HG03159 (cell line): ENCODE measurements around the gene CASKIN2.

Experiments used
- ATAC-seq: cut with Tn5 transposase; IDR thresholded peaks from one replicate; pipeline ENCODE4 v1.9.1; 2021; ENCODE audit warnings: mild to moderate bottlenecking, moderate library complexity; ENCODE audit not compliant: unreplicated experiment

CASKIN2 gene

GRCh38 chr17:75547091-75547490, 31.8 kb upstream of the CASKIN2 start:
- ATAC-seq: no peak

GRCh38 chr17:75546181-75546580, 30.8 kb upstream of the CASKIN2 start:
- ATAC-seq: no peak

- ATAC-seq: no peak
These were observed 28.9 kb upstream of the CASKIN2 start for GRCh38 chr17:75544250-75544649.

- ATAC-seq: no peak
These were observed 27.5 kb upstream of the CASKIN2 start for GRCh38 chr17:75542728-75543336.

DNA sequence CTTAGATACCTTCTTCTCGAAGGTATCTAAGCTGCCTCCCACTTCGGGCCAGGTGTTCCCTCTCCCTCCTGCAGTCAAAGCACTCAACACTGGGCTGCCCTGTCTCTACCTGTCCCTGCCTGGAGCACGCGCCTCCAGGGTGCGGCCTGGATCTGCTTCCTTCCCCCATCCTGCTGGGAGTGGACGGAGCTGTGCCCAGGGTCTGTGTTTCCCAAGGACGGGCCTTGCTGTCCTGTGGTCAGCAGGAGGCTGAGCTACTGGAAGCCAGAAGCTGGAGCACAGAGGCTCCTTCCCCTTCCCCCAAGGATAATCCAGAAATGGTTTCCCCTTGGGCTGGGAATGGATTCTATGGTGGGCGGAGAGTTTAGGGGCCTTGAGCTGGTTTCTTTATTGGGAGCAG, 26.9 kb upstream of the CASKIN2 start:
- ATAC-seq: no peak

GRCh38 chr17:75540923-75541503, 25.7 kb upstream of the CASKIN2 start:
- ATAC-seq: no peak

DNA sequence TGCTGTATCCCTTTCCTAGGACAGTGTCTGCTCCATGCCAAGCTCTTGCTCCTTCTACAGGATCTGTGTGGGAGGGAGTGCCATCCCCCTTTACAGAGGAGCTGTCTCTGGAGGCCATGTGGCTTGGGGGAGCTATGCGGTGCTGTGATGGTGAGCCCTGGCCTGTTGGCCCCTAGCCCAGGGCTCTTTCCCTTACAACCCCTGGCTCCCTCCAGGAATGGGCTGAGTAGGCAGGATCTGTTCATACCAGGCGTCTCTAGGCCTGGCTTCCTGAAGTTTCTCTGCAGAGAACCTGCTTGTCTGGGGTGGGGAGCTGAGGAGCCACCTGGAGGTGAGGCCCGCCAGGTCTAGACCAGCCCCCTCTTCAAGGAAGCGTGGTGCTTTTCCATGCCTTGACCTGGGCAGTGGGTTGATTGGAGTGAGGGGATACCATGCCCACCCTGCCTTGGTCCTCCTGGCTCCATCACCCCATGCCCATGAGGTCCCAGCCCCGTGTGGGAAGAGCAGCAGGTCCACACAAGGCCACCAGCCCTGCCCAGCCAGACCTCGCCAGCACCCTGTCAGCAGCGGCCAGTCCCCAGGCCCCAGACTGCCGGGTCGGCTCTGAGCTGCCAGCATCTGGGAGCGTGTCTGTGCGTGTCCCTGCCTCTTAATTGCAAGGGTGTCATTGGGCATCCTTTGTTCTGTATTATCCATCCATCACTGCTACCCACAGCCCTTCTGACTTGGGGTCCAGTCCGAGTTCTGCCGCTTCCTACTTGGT, 24.8 kb upstream of the CASKIN2 start:
- no peak for ATAC-seq

- no peak for ATAC-seq
These were observed 21.0 kb upstream of the CASKIN2 start for GRCh38 chr17:75536366-75536765.

GRCh38 chr17:75535871-75536270, 20.5 kb upstream of the CASKIN2 start:
- no peak for ATAC-seq

- ATAC-seq: no peak
These were observed 19.8 kb upstream of the CASKIN2 start for GRCh38 chr17:75535119-75535537.

DNA sequence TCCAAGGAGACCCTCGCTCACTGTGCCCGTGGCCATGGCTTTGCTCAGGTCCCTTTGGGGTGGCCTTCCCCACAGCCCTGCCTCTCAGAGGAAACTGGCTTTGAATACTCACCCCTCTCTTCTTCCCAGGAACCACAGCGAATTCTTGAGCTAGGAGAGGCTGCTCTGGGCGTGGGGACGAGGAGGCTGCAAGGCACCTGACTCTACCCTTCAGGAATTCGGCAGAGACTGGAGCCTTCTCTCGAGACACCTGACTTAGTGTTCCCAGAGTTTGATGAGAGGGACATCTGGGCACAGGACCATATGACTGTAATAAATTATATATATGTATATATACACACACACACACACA, 16.4 kb upstream of the CASKIN2 start:
- no peak for ATAC-seq

DNA sequence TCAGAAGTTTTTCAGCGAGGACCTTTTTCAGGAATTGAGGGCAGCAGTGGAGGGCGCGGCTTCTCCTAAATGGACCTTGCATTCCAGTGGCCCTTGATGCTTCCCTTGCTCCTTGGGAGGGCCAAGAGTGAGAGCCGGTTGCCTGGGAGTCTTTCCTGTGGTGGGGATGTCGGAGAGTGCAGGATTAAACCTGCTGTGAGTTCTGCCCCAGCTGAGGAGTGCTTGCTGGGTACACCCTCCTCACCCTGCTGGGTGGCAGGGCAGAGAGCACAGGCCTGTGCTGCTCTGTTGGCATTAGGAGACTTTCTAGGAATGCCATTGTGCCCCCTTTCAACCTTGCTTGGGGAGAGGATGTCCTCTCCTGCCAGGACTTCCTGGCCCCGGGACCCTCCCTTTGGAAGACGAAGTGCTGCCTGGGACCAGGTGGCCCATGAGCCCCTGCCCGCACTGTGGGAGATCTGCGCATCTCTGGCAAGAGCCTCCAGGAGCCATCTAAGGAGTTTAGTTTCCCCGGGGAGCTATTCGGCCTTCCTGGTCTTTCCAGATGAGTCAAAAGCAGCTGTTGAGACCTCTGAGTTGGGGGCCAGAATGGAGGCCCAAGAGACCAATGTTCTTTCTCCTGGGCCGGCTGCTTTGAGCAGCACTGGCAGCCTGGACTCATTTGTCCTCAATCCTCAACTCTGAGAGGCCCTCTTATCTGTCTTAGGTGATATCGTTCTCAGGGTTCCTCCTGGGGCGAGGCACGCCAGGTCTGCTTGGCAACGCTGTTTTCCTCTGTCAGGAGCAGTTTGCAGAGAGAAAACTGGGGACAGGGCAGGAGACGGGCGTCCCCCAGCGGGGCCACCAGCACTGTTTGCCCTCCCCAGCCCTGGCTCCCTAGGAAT, 15.7 kb upstream of the CASKIN2 start:
- no peak for ATAC-seq

- no peak for ATAC-seq
These were observed 11.4 kb upstream of the CASKIN2 start for GRCh38 chr17:75526555-75527270.

DNA sequence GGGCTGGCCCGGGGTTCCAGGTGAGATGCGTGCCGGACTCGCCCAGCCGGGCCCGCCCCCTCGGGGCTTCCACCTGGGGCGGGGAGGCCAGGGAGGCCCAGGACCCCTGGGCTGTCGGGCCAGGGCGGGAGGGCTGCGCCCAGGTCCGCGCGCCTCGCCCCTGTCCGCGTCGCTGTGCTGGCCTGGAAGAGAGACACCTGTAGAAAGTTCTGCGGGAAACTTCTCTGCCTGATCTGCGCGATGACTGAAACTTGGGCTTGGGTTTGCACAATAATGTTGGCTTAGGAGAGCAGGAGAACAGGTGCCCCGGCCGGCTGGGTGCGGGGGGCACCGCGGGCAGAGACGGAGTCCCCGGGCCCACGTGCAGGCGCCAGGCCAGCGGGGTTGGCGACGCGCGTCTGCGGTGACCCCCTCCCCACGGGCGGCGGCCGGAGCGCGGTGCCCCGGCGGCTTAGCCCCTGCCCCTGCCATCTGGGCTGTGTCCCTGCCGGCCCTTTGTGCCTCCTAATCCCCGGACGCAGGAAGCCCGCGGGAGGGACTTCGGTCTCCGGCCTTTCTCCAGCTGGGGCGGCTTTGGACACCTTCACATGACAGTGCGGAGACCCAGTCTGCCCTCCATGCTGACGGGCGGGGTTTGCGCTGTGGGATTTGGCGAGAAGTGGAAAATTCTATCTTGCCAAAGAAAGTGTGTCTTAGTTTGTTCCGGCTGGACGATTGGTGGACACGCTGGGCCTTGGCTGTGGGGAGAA, 10.6 kb upstream of the CASKIN2 start:
- peak; percentile 13 for ATAC-seq

GRCh38 chr17:75524970-75525805, 9.9 kb upstream of the CASKIN2 start, which contains the start of gene LLGL2:
Gene LLGL2, plus strand, starts transcription at chr17:75525697. Its CDS starts 17,730 bp downstream, at chr17:75543427.
- peak; percentile 81 for ATAC-seq

DNA sequence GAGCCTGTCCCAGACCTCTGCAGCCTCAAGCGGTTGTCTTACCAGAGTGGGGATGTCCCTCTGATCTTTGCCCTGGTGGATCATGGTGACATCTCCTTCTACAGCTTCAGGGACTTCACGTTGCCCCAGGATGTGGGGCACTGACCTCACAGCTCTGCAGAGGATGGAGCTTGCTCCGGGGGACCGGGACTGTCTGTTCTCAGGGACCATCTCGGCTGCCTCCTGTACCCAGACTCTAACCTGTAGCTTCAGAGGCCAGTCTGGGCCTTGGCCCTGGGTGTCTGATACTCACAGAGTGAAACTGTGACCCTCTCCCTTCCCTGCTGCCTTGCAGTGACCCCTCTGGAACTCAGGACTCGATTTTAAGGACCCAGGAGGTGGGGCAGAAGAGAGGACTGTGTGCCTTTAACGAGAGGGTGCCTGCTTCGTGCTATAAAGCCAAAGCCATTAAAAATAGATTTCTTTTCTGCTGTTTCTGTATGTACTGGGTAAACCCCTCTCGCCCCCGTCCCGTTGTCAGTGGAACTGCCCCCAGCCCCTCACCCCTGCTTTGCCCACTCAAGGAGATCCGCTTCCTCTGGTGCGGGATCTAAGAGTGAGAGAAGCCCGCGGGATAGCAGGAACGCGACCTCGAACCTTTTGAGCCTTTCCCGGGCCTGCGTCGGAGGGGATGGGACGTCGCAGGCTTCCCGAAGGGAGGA, 9.1 kb upstream of the CASKIN2 start:
- no peak for ATAC-seq

DNA sequence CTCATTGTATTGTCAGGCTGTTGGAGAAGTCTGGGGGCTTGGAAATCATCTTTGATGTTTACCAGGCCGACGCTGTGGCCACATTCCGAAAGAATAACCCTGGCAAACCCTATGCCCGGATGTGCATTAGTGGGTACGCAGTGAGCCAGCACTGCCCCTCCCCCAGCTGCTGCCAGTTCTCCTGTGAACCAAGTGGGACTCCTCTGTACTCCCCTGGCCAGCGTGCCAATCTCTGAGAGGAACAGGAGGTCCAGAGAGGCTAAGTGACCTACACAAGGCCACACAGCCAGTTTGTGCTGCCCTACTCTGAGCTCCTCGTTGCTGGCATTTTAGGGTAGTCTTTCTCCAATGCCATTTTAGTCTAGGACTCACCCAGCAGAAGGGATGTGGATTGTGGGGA, 8.3 kb upstream of the CASKIN2 start:
- no peak for ATAC-seq

GRCh38 chr17:75521951-75522727, 6.8 kb upstream of the CASKIN2 start:
- no peak for ATAC-seq
